Ishikawa (cell line): ENCODE measurements around the gene SH3BP2.

Source experiments
- CEBPB ChIP-seq: IDR thresholded peaks from 2 replicates; pipeline ENCODE4 v1.6.1; 2012
- CREB1 ChIP-seq: IDR thresholded peaks from 2 replicates; pipeline ENCODE4 v1.6.1; 2012; ENCODE audit warnings: low read depth
- EGR1 ChIP-seq: IDR thresholded peaks from 2 replicates; pipeline ENCODE4 v1.6.1; 2012
- EP300 ChIP-seq: IDR thresholded peaks from 2 replicates; pipeline ENCODE4 v1.6.1; 2012; ENCODE audit warnings: borderline replicate concordance
- FOXM1 ChIP-seq: IDR thresholded peaks from 2 replicates; pipeline ENCODE4 v1.6.1; 2012; ENCODE audit warnings: low read depth, borderline replicate concordance
- NFIC ChIP-seq: IDR thresholded peaks from 2 replicates; pipeline ENCODE4 v1.6.1; 2012
- RAD21 ChIP-seq: IDR thresholded peaks from 2 replicates; pipeline ENCODE4 v1.6.1; 2012; ENCODE audit warnings: low read depth
- TAF1 ChIP-seq: IDR thresholded peaks from 2 replicates; pipeline ENCODE4 v1.6.1; 2012; ENCODE audit warnings: low read depth, mild to moderate bottlenecking
- TCF12 ChIP-seq: IDR thresholded peaks from 2 replicates; pipeline ENCODE4 v1.6.1; 2012; ENCODE audit warnings: low read depth
- TEAD4 ChIP-seq: IDR thresholded peaks from 2 replicates; pipeline ENCODE4 v1.6.1; 2012
- YY1 ChIP-seq: IDR thresholded peaks from 2 replicates; pipeline ENCODE4 v1.6.1; 2012; ENCODE audit warnings: low read depth
- ZBTB7A ChIP-seq: IDR thresholded peaks from 2 replicates; pipeline ENCODE4 v1.6.1; 2012; ENCODE audit warnings: low read depth
- TF ChIP-seq, protein P1 (sequence below): IDR thresholded peaks from 2 replicates; pipeline ENCODE4 v1.6.1; 2012; ENCODE audit warnings: low read depth, mild to moderate bottlenecking
- TF ChIP-seq, protein P2 (sequence below): IDR thresholded peaks from 2 replicates; pipeline ENCODE4 v1.6.1; 2012
- TF ChIP-seq, protein P3 (sequence below): IDR thresholded peaks from 2 replicates; pipeline ENCODE4 v1.6.1; 2012

The SH3BP2 gene

DNA sequence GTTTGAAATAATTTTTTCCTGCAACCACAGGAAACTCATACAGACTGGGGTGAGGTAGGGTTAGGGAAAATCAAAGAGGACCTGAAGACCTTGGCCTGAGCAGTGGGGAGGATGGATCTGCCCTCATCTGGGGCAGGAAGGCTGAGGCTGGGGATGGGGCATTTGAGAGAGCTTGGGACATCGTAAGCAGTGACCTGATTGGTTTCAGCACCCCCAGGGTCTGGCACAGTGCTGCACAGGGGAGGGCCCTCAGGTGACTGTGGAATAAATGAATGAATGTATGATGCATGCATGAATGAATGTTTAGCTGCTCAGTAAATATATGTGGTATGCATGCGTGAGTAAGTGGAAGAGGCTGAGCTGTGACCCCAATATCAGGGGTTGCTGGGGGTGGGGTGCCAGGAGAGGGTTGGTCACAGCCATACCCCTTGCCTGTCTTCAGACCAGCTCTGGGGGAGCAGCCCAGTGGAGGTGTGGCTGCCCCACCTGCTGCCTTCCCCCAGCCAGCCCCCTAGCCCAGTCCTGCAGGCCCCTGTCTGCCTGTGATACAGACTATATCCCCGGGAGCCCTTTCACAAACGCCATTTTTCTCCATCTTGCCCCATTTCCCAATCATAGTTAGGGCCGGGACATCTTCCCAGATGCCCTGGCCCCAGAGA is 25.7 kb upstream of the SH3BP2 start:
- TF ChIP-seq TEAD4 (no peak), TCF12 (no peak), FOXM1 (no peak), EGR1 (no peak), NFIC (no peak)
- TF ChIP-seq, protein P1, sequence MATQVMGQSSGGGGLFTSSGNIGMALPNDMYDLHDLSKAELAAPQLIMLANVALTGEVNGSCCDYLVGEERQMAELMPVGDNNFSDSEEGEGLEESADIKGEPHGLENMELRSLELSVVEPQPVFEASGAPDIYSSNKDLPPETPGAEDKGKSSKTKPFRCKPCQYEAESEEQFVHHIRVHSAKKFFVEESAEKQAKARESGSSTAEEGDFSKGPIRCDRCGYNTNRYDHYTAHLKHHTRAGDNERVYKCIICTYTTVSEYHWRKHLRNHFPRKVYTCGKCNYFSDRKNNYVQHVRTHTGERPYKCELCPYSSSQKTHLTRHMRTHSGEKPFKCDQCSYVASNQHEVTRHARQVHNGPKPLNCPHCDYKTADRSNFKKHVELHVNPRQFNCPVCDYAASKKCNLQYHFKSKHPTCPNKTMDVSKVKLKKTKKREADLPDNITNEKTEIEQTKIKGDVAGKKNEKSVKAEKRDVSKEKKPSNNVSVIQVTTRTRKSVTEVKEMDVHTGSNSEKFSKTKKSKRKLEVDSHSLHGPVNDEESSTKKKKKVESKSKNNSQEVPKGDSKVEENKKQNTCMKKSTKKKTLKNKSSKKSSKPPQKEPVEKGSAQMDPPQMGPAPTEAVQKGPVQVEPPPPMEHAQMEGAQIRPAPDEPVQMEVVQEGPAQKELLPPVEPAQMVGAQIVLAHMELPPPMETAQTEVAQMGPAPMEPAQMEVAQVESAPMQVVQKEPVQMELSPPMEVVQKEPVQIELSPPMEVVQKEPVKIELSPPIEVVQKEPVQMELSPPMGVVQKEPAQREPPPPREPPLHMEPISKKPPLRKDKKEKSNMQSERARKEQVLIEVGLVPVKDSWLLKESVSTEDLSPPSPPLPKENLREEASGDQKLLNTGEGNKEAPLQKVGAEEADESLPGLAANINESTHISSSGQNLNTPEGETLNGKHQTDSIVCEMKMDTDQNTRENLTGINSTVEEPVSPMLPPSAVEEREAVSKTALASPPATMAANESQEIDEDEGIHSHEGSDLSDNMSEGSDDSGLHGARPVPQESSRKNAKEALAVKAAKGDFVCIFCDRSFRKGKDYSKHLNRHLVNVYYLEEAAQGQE, result no peak

DNA sequence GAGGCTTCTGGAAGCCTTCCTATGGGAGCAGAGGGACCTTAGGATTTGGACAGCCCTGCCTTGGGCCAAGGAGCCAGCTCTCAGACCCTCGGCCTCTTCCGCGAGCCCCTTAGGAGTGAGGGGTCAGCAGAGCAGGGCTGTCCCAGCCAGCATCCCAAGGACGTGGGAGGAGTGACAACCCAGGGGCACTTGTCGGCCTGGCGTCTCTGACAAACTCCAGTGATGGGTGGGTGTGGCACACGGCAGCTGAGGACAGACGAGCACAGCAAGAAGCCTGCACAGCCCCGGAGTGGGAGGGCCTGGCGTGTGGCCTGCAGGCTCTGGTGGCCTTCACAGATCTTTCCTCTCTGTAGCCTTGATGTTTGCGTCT is 25.2 kb upstream of the SH3BP2 start:
- TF ChIP-seq TCF12, result no peak
- TF ChIP-seq, protein P2, sequence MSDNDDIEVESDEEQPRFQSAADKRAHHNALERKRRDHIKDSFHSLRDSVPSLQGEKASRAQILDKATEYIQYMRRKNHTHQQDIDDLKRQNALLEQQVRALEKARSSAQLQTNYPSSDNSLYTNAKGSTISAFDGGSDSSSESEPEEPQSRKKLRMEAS, result no peak
- TF ChIP-seq NFIC, result no peak
- TF ChIP-seq ZBTB7A, result no peak
- TF ChIP-seq EP300, result no peak
- TF ChIP-seq, protein P3, sequence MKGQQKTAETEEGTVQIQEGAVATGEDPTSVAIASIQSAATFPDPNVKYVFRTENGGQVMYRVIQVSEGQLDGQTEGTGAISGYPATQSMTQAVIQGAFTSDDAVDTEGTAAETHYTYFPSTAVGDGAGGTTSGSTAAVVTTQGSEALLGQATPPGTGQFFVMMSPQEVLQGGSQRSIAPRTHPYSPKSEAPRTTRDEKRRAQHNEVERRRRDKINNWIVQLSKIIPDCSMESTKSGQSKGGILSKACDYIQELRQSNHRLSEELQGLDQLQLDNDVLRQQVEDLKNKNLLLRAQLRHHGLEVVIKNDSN, result no peak
- no peak for TF ChIP-seq CREB1
- TF ChIP-seq, protein P1, result no peak
- no peak for TF ChIP-seq EGR1
- no peak for TF ChIP-seq TEAD4
- no peak for TF ChIP-seq YY1
- TF ChIP-seq RAD21, result no peak
- TF ChIP-seq TAF1, result no peak
- TF ChIP-seq CEBPB, result no peak
- TF ChIP-seq FOXM1, result no peak

DNA sequence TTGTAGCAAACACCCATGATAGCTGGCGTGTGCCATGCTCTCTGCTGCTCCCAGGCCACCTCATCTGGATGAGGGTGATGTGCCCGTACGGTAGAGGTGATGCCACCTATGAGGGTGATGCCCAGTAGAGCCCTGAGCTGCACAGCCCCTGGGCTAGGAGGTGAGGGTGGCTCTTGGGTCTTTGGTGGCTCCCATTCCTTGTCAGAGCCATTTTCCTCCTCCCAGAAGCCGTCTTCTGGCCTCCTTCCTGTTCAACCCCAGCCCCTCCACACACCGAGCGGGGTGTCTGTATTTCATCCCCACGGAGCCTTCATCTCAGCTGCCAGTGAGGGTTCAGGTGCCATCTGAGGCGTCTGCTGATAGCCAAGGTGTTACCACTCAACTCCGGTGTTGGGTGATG is 24.8 kb upstream of the SH3BP2 start:
- TF ChIP-seq, protein P2, result no peak
- TF ChIP-seq EGR1 (no peak), CEBPB (no peak), TAF1 (no peak), CREB1 (no peak), NFIC (no peak), FOXM1 (no peak), ZBTB7A (no peak), YY1 (no peak)
- TF ChIP-seq, protein P3, result no peak

DNA sequence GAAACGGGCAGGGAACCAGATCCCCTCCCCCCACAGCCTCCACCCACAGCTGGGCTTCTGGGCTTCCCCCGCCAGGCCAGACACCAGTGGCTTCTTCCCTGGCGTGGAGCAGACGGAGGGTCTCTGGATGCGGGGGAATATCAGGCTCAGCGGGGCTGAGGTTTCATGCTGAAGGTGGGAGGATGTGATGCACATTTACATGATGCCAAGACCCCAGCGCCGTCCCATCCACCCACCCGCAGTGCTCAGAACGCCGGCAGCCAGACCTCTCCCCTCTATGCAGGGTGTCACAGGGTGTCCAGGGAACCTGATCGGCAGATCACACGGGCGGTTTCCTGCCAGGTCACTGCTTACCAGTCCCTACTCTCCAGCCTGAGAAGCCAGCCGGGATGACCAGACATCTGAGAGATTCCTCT is 24.0 kb upstream of the SH3BP2 start:
- TF ChIP-seq CREB1, result no peak
- no peak for TF ChIP-seq ZBTB7A
- no peak for TF ChIP-seq CEBPB
- no peak for TF ChIP-seq RAD21
- TF ChIP-seq EGR1, result no peak
- no peak for TF ChIP-seq FOXM1
- no peak for TF ChIP-seq TEAD4
- no peak for TF ChIP-seq NFIC
- TF ChIP-seq, protein P2, result no peak

DNA sequence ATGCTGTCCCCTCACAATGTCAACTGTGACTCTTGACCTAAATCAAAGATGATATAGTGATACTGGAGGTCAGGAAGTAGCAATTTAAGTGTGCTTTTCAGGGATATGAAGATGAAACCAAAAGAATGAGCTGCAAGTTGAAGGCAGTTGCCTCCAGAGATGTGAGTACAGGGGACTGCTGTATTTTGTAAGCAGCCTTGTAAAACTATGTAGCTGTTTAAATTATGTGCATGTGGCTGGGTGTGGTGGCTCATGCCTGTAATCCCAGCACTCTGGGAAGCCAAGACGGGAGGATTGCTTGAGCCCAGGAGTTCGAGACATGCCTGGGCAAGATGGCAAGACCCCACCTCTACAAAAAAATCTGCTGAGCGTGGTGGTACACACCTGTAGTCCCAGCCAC is 21.6 kb upstream of the SH3BP2 start:
- TF ChIP-seq ZBTB7A, result no peak
- no peak for TF ChIP-seq EGR1
- TF ChIP-seq EP300, result no peak
- no peak for TF ChIP-seq YY1
- no peak for TF ChIP-seq TCF12
- TF ChIP-seq, protein P3, result no peak
- no peak for TF ChIP-seq TEAD4
- TF ChIP-seq FOXM1, result no peak
- TF ChIP-seq CREB1, result no peak
- TF ChIP-seq RAD21, result no peak
- TF ChIP-seq, protein P2, result no peak
- TF ChIP-seq NFIC, result no peak
- TF ChIP-seq TAF1, result no peak
- TF ChIP-seq, protein P1, result no peak
- no peak for TF ChIP-seq CEBPB
